ENCODE measurements around the gene KIF5A.
"Not testable (repeated sequence)": the region's sequence is repeated elsewhere in the genome, so short reads cannot be mapped to it uniquely, and the experiment has no call there.

Gene KIF5A

DNA sequence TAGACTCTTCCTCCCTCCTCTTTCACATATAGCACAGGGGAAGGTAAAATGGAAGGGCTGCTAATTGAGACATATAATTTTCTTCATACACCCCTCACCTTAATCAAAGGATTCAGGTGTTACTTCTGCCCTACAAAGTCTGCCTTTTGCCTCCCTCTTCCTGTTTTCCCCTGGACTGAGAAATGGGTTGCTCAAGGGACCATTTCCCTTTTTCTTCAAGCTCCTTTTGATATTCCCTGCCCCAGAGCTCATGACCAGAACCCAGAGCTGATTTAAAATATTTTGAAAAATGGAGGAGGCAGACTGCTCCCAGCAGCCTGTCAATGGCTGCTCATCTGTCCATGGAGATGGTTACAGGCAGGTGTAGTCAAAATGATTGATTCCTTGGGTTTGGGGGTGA lies 34.8 kb downstream of the KIF5A start:
- no peak for DNase-seq (ENCODE audit: low read depth)
- H3K4me3 ChIP-seq (ENCODE audit: control insufficient read depth, low read depth, low read length), result no peak overlapping the region
- TF ChIP-seq, protein P1, sequence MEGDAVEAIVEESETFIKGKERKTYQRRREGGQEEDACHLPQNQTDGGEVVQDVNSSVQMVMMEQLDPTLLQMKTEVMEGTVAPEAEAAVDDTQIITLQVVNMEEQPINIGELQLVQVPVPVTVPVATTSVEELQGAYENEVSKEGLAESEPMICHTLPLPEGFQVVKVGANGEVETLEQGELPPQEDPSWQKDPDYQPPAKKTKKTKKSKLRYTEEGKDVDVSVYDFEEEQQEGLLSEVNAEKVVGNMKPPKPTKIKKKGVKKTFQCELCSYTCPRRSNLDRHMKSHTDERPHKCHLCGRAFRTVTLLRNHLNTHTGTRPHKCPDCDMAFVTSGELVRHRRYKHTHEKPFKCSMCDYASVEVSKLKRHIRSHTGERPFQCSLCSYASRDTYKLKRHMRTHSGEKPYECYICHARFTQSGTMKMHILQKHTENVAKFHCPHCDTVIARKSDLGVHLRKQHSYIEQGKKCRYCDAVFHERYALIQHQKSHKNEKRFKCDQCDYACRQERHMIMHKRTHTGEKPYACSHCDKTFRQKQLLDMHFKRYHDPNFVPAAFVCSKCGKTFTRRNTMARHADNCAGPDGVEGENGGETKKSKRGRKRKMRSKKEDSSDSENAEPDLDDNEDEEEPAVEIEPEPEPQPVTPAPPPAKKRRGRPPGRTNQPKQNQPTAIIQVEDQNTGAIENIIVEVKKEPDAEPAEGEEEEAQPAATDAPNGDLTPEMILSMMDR (conservative IDR thresholded peaks at IDR 0.05; ENCODE audit: control insufficient read depth, insufficient read depth, low read depth, low read length), result no peak

DNA sequence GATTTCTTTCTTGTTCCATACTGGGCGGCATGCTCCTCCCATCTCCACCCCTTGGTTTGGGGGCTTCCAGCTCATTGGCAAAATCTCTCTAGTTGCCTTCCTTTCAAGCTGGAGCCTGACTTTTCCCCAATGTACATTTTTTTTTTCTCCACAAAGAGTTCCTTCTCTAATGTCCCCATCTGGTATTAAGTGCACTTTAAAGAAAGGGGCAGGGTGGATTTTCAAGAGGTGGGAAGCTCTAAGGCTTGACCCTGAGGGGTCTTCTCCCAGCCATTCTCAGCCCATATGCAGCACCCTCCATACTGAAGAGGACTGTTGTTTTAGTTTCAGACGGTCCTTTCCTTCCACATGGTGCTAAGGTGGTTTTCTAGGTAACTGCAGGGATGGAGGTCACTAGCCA lies 35.3 kb downstream of the KIF5A start:
- TF ChIP-seq, protein P1 (conservative IDR thresholded peaks at IDR 0.05; ENCODE audit: control insufficient read depth, insufficient read depth, low read depth, low read length), result no peak
- H3K4me3 ChIP-seq (ENCODE audit: control insufficient read depth, low read depth, low read length), result no peak overlapping the region

DNA sequence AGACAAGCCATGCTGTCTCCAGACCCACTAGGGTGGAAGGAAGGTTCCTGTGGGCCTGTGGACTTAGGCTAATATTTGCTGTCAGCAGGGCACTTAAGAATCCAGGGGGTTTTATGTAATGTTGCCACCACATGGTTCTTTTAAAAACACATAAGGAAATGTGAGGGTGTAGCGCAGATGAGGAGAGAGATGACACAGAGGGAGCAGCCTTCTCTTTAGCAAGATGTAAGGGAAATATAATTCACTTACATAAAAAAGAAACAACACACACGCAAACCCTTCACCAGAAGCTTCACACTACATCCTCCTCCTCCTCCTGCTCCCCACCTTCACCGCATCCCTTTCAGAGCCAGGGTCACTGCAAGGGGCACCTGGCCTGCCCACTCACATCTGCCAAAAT lies 36.3 kb downstream of the KIF5A start:
- DNase-seq (ENCODE audit: low read depth), result no peak

More for the DNA sequence above, 35.3 kb downstream of the KIF5A start:
- DNase-seq (ENCODE audit: low read depth), result no peak

GRCh38 chr12:57586832-57587429 lies 37.1 kb downstream of the KIF5A start:
- H3K4me3 ChIP-seq (ENCODE audit: control insufficient read depth, low read depth, low read length), result no peak overlapping the region
- no peak for DNase-seq (ENCODE audit: low read depth)
- TF ChIP-seq, protein P1 (conservative IDR thresholded peaks at IDR 0.05; ENCODE audit: control insufficient read depth, insufficient read depth, low read depth, low read length), result no peak

More for the DNA sequence above, 36.3 kb downstream of the KIF5A start:
- no peak overlapping the region for H3K4me3 ChIP-seq (ENCODE audit: control insufficient read depth, low read depth, low read length)
- TF ChIP-seq, protein P1 (conservative IDR thresholded peaks at IDR 0.05; ENCODE audit: control insufficient read depth, insufficient read depth, low read depth, low read length), result no peak

GRCh38 chr12:57588951-57589610 lies 39.2 kb downstream of the KIF5A start:
- not testable (repeated sequence) for DNase-seq (ENCODE audit: low read depth); H3K4me3 ChIP-seq (ENCODE audit: control insufficient read depth, low read depth, low read length)

DNA sequence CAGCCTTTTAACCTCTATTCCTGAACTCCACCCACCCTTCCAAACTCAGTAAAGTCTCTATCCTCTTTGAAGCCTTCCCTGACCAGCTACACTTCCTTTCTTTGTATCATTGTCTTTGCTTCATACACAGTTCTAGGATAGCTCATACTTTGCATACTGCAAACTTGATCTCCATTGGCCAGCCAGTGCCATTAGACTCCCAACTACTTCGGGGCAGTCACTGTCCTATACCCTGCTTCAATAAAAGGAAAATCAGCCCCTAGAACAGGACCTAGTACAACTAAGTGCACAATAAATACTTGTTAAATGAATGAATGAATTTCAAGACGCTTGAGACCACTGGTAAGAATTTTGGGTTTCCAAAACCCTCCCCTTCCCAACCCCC lies 40.6 kb downstream of the KIF5A start:
- DNase-seq (ENCODE audit: low read depth), result no peak
- TF ChIP-seq, protein P1 (conservative IDR thresholded peaks at IDR 0.05; ENCODE audit: control insufficient read depth, insufficient read depth, low read depth, low read length), result no peak
- H3K4me3 ChIP-seq (ENCODE audit: control insufficient read depth, low read depth, low read length), result peak overlapping the region; percentile 71

- peak within 1 kb of the TSS; percentile 71 for H3K4me3 ChIP-seq (ENCODE audit: control insufficient read depth, low read depth, low read length)
- TF ChIP-seq, protein P1 (conservative IDR thresholded peaks at IDR 0.05; ENCODE audit: control insufficient read depth, insufficient read depth, low read depth, low read length), result no peak
- peak; percentile 15 for DNase-seq (ENCODE audit: low read depth)
Observed at GRCh38 chr12:57590864-57591781, 41.3 kb downstream of the KIF5A start, which contains the start of gene PIP4K2C. Gene PIP4K2C (plus strand): TSS chr12:57591192. CDS start chr12:57591290, 98 bp downstream.

Measured in fibroblast of mammary gland (primary cell).